Stimulated activated CD8-positive, alpha-beta memory T cell treated with anti-CD3 and anti-CD28 coated beads, Interleukin-15, amount 100 ng/mL, for 24 hours (primary cell): Measurements from ENCODE around the gene ABTB1.

Experiments
- DNase-seq: peaks from one replicate; pipeline ENCODE4 v3.0.0-alpha.2; 2020; ENCODE audit warnings: low read depth

ABTB1 gene

DNA sequence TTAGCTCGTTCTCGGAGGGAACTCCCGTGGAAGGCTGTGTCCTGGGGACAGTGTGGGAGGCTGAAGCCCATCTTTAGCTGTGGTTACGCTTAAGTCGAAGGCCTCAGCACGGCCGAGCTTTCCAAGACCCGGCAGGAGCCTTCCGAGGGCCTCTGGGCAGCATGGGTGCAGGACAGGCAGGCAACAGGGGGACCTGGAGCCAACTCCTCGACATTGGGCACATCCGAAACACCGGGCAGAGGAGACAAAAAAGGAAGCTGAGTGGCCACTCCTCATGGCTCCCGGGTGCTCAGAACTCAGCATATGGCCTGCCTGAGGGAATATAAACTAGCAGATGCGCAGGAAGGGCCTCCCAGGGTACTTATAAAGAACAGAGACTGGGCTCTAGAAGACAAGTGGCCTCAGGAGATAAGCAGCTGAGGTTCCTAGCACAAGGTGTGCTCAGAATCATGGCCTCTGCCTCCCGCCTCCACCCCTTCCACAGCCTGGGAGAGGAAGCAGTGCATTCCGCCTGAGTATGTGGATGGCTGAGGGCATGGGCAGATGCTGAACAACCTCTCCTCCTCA is 34.1 kb downstream of the ABTB1 start:
- DNase-seq: no peak

DNA sequence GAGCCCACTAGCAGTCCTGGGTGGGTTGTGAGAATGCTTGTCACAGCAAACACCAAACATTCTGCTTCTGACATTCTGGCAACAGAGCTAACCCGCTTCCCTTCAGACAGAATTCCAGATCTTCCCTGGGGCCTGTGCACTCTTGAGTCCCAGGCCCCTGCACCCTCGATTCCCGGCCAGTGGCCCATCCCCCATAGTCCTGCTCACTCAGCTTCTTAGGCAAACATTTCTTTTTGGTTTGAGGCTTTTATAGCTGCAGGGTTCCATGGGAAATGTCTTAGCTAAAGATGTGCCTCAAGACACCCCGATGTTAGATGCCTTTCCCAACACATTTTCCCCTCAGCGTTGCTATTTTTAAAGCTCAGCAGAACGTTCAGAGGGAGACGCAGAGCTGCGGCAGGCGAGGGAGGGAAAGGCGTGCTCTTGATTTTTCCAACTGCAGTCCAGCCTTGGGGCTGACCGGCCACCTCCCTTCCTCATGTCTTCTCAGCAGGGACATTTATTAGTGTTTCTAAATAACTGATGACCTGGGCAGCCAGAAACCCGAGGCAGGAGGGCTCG is 35.2 kb downstream of the ABTB1 start:
- DNase-seq: no peak

DNA sequence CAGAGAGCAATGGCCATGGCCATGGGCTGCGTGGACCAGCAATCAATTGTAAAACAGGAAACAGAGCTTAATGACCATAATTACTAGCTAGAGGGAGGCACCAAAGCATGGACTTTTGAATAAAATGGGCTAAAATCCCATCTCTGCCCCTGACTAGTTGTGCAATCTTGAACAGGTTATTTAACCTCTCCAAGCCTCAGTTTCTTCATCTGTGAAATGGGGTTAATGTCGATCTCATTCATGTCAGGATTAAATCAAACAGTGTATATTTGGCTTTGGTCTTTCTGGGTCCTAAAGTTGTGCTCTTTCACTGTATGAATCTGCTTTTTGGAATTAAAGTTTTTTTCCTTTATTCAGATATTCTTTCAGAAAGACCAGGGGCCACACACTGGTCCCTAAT is 36.1 kb downstream of the ABTB1 start:
- DNase-seq: no peak

DNA sequence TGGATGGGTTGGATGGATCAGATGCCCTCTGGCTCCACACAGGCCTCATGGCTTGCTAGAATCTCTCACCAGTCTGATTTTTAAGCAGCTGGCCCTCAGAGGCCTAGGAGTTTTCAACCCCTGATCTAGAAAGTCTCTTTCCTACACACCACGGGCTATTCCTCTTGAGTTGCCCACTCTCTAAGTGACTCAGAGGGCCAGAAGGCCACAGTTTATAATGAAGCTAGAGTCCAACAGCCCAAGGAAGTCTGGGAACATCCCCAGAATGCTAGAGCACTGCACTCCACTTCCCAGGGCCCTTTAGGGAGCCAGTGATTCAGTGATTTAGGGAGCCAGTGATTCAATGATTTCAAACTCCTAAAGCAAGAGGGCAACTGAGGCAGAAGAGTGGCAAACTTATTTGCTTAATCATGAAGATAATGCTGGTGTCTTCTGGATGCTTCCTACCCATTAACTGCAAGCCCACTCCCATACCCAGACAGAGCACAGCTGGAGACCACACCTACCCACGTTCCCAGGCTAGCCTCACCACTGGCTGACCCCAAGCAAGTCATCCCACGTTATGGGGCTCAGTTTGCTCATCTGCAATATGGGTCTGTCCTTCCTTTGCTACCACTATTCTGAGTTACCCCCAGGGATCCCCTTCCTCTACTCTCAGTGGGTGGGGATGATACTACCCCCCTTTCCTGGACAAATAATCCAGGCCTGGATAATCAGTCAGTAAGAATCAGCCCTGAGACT is 36.7 kb downstream of the ABTB1 start:
- no peak for DNase-seq

DNA sequence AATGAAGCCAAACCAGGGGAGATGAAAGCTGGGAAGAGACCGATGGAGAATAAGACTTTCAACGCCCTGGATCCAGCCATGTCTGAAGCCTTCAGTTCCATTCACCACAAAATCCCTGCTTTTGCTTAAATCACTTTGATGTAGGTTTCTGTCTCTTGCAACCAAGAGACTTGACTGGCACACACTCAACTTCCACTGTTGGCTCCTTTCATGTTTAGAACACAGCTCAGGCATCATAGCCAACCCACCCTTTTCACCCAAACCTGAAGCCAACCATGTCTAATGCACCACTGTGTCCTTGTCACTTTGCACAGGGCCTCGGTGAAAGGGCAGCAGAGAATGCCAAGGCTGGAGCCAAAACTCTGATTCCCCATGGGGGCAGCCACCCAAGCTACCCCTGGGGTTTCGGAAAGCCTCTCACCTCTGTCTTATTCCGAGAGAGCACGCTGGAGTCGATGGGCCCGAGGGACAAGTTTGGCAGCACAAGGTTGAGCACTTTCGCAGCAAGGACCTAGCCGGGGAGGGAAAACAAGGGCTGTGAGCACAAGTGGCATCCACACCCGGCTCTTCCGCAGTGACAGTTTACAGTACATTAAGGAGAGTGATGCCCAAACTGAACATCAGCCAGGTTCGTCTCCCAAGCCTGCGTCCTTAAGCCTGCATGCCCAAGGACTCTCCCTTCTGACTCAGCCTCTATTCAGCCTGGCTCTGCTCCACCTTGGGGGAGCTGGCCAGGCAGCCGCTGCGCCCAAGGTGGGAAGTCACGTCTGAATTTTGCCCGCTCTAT is 37.6 kb downstream of the ABTB1 start:
- DNase-seq: no peak

DNA sequence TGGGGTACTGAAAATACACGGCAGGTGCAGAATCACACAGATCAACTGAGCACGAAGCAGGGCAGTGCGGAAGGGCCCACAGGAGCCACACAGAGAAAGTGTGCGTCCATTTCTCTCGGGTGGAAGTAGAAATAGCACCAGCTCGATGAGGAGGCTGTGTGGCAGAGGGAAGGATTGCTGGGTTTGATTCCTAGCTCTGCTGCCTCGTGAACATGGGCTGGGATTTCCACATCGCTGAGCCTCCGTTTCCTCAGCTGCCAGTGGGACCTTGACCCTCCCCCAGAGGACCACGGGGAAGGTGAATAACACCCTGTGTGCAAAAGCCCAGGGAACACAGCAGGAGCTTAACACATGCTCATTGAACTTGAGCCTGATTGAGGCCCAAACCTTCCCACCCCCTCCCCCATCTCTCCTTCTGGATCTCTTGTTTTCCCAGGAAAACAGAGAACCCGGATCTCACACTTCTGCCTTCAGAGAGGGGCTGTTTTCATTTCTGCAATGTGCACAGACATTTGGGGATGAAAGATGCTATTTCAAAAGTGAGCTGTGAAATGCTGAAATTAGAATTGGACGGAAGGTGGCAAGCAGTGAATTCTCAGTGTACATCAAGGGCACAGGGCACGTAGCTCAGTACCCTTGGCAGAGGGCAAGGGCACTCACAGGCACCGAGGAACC is 38.4 kb downstream of the ABTB1 start:
- no peak for DNase-seq

DNA sequence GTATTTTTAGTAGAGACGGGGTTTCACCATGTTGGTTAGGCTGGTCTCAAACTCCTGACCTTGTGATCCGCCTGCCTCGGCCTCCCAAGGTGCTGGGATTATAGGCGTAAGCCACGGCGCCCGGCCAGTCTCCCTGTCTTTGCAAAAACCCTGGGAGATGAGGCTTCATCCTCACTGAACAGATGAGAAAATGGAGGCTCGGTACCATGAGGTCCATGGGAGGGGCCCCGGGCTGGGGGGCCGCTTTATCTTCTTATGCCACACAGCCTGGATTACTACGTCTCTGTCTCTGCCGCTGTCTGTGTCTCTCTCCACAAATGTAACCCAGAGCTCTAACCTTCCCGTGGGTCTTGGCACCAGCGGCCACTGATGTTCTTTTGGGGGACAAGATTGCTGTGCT is 39.1 kb downstream of the ABTB1 start:
- no peak for DNase-seq

DNA sequence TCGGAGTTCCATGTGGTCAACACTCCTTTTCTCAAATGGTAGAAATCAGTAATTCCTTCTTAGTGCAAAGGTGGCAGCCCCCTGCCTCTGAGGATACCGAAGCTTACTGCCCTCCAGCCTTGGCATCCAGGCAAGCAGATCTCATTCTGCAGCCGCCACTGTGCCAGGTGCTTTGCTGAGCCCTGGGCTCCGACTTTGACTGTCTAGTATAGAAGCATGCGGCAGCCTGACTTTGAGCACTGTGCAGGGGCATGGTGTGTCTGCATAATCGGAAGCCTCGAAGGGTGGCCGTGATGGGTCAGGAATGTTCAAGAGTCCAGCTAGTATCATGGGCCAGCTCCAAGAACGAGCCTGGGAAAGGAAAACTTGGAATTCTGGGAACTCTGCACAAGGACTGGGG is 39.7 kb downstream of the ABTB1 start:
- DNase-seq: no peak

DNA sequence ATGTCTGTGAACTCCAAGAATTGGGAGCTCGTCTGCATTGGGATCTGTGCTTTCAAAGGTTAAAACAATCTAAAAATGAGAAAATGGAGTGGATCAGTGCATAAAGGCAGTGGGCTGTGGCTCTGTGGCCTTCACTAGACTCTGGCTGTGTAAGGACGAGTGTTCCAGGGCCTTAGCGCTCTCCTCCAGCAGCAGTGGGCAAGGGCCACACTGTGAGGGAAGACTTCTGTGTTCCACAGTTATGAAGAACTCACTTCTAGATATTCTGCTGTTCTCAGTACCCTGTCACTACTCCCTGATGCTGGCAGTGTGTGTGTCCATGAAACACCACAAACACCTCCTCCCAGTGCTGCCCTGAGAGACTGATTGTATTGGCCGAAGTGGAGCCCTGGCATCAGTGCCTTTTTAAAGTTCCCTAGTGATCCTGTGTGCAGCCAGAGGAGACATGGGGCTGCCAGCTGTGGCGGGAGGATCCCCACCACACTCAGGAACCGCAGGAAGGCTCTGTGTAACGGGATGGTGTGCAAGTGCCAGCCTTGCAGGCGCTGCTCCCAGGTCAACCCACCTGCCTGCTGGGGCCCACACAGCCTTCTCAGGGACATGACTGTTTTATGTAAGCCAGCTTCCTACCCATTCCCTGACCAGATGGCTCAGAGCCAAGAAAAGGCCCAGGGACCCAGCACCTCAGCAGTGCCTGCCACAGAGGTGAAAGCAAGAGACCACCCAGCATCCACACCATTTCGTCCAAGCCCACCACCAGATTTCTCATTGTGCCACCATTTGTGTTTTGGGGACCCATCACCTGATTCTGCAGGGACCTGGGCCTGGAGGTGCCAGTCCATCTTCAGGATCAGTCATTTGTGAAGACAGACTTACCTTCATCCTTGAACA is 40.4 kb downstream of the ABTB1 start:
- no peak for DNase-seq

DNA sequence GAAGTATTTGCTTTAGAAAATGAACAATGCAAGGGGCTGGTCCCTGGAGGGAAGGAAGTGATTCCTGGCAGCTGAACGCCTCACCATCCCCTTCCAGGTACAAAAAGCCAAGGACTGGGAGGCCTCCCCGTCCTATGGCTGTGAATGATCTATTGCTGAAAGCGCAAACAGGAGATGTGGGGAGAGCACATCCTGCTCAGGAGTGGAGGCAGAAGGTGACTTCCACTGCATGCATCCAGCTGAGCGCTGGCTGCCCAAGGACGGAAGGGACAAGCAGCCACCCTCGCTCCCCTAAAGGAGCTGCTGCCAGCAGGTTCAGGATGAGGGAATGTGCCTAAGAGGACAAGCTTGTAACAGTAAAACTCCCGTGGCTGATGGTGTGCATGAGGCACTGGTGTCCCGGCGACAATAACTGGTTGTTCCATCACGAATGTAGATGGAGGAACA is 41.4 kb downstream of the ABTB1 start:
- no peak for DNase-seq

DNA sequence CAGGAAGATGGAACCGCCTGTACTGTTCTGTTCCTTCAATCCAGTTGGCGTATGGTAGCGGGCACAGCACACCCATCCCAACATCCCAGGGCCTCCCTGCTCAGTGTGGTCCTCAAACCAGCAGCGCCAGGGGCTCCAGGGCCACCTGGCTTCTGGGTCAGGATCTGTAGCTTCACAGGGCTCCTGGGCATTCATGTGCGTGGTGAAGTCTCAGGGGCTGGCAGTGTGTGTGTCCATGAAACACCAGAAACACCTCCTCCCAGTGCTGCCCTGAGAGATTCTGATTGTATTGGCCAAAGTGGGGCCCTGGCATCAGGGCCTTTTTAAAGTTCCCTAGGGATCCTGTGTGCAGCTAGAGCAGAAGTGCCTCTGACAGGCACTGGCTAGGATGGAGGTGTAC is 42.1 kb downstream of the ABTB1 start:
- no peak for DNase-seq

DNA sequence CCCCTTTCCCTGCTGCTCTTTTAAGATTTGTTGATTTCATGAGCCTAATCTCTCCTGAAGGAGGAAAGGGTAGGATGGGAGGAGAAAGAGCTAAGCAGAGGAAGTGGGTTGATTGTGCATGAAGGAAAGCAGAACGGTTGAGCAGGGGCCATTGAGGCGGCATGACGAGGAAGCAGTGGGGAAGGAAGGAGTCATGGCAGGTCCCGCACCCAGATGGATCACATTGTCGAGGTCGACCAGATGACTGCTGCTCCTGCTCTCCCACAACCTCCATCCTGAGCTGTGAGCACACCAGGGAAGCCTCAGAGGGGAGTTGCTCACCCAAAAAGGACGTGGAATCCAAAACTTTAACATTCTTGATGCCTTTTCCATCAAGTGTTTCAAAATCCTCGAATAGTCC is 42.8 kb downstream of the ABTB1 start:
- DNase-seq: no peak

DNA sequence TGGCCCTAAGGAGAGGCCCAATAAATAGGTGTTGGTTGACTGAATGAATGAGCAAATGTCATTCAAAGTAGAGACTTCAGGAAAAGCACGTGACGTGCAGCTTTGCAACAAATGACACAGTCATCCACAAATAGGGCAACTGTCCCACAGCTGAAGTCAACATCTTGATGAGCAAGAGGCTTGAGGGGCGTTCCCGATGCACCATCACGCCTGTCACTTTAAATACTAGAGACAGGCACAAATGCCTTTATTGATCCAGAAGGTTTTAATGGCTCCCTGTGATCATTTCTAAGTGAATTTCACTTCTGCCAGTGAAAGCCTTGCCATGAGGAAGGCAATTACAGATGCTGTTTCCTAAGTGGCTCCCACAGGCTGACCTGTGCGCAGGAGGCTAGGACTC is 43.6 kb downstream of the ABTB1 start:
- DNase-seq: no peak

DNA sequence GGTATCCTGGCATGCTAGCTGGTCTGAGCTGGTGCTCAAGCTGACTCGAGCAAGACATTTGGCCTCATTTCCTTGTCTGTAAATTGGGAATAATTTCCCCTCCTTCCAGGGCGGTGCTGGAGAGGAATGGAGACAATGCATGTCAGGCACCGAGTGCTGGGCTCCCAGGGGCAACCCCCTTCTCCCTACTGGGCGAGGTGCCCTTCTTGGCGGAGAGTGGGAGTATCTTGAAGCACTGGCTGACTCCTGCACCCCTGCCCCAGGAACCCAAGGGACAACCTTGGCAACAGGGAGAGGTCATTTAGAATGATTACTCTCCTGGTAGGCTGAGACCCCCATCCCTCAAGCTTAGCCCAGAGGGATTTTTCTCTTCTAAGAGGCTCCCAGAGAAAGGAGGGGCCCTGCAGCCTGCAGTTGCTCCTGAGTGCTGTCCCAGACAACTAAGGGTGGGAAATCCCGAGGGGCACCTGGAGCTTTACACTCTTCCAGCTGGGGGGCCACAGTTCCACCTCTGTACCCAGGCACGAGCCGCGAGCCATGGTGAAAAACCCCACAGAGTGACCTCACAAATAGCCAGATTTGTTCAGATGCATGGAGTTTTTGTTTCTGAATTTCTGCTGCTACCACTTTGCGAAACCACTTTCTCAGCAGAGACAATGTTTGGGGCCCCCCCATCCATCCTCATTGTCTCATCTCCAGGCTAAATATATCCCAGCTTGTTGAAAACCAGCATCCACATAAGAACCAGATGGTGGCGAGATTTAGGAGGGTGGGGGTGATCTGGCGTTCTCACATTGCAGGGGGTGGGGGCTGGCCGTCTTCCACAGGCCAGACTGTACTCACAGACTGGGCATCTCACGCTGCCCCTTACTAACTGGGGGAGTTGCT is 44.8 kb downstream of the ABTB1 start:
- no peak for DNase-seq

DNA sequence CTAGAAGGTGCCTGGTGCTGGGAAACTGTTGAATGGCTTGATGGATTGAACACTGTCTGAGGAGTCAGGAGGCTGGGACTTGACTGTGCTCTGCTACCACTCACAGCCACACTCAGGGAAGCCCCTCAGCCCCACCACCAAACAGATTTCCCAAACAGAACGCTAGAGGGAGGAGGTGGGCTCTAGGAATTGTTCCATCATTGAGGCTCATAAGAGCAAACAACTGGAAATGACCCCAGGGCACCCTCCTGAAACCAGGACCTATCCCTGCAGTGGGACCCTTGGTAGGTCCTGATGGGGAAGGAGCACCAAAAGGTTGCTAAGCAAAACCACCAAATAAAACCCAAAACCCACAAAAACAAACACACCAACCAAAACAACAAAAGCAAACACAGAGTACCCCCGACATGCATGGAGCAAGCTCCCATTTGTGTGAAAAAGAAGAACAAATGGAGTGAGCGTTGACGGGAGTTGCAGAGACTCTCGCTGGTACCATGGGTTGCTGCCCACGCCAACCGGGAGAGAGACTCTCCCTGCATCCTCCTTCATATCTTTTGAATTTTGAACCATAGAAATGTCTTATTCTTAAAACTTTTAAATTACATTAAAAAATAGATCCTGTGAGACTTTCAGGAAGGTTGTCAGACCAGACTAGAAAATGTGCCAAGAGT is 45.6 kb downstream of the ABTB1 start:
- no peak for DNase-seq

DNA sequence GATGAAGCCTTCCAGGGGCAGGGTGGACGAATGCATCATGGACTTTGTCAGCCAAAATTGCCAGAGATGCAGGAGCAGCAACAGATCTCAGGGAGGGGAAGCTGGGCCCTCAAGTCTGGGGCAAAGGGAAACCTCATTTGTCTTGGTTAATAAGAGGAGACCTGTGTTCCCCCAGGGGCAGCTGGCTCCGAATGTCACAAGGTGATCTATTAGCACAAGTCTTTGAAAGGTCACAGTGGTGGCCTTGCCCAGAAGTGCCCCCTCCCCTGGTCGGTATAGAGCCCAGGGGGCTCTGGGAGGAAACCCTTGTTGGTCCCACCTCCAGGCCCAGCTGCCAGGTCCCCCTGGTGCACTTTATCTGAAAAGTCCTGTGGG is 46.2 kb downstream of the ABTB1 start:
- DNase-seq: no peak

DNA sequence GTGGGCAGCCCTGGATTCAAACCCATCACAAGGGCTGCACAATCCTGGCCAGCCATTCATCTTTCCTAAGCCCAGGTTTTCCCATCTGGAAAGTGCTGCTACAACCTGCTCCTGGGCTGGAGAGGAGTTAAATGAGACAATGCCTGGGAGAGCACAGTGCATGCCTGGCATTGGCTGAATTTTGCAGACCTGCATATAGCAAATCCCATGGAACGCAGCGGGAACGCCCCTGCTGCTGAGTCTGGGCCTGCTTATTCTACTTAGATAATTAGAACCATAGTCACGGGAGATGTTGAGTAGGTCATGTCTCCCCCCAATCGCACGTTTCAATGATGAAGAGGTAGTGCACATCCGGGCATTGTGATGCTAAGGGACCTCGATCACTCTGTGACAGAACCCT is 46.6 kb downstream of the ABTB1 start:
- no peak for DNase-seq

DNA sequence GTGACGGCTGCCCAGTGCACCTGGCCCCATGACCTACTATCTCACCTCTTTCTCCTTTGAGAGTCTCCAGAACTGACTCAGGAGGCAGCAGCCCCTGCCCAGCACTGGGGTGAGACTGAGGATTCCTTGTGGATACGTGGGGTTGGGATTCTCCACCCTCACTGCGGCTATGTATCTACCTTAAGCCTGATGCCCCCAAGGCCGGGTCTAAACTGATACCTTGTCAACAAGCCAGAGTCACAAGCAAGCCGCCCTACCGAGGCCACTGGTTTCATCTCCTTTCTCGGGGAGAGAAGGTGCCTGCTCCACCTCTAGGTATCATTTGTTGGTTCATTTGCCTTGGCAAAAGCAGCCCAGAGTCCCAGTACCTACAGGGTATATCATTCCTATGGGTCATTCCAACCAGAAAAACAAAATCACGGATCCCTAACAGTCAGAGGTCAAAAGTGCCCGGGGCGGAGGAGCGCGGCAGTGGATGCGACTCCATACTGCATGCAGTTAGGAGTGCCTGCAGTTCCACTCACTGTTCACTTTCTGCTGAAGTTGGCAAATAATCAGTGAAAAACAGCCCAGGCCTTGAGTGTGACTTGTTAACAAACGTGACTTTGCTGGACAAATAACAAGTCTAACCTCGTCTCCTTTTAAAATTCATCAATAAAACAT is 47.5 kb downstream of the ABTB1 start:
- DNase-seq: no peak
